Fibroblast of upper back skin (primary cell): ENCODE measurements around the gene CD300LG.

ENCODE experiments used
- DNase-seq: peaks from one replicate; pipeline ENCODE4 v3.0.0-alpha.2; 2013

The CD300LG gene

GRCh38 chr17:43909537-43910231, 62.7 kb downstream of the CD300LG start:
- no peak for DNase-seq

- DNase-seq, result no peak
These were observed 64.9 kb downstream of the CD300LG start for GRCh38 chr17:43911904-43912303.

DNA sequence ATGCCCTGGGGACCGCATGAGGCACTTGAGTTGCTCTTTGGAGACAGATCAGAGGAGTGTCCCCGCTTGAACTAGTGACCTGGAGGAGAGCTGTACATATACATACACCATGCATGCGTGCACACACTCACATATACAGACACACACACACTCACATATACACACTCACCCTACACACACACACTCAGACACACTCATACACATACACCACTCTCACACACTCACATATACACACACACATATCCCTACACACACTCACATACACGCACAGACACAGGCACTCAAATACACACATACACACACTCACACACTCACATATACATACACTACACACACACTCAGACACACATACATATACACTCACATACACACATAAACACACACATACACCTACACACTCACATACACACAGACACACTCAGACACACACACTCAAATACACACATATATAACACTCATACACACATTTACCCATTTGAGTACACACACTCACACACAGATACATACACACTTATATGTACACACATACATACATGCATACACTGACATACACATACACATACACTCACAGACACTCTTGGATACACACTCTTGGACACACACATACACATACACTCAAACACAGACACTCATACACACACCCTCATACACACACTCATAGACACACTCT, 65.8 kb downstream of the CD300LG start:
- no peak for DNase-seq
